Measurements from ENCODE around the gene ADAMTS17. TPM values are rescaled to one million over a fixed set of nuclear protein-coding genes. Genes with fewer than 3 reads are reported as not detected.

Gene ADAMTS17
- total RNA-seq, 4 donors from 2014 or later: 5.0 to 16.2 (median 11.6) TPM

GRCh38 chr15:99956820-99957641, 384.7 kb downstream of the ADAMTS17 start:
- intact Hi-C loops (cut with DNase I; ENCODE audit: low total_unique reads) (no loop called here), in situ Hi-C loops (cut with MboI; ENCODE audit: low sequenced_read_pairs in 4 of 4) (no loop called here)
- DNase-seq: no peak
- no peak overlapping the region for H3K27ac ChIP-seq
- TF ChIP-seq CTCF (IDR thresholded peaks at IDR 0.05 in 4 of 5, conservative IDR thresholded peaks at IDR 0.05 in 1 of 5) (no peak), POLR2A (IDR thresholded peaks at IDR 0.05) (no peak)
- H3K27me3 ChIP-seq: no peaks in the 10 kb centered on the region
- H3K9me3 ChIP-seq: no peaks in the 10 kb centered on the region
- no peak overlapping the region for H3K4me3 ChIP-seq
- ATAC-seq: no peak
- H3K36me3 ChIP-seq: no peaks in the 10 kb centered on the region
- no peaks in the 10 kb centered on the region for H3K4me1 ChIP-seq

GRCh38 chr15:99956022-99956775, 385.6 kb downstream of the ADAMTS17 start:
- ATAC-seq (no peak), DNase-seq (no peak)
- Histone ChIP-seq H3K9me3 (no peaks in the 10 kb centered on the region), H3K27ac (no peak overlapping the region), H3K36me3 (no peaks in the 10 kb centered on the region), H3K27me3 (no peaks in the 10 kb centered on the region), H3K4me3 (no peak overlapping the region), H3K4me1 (no peaks in the 10 kb centered on the region)
- no peak for TF ChIP-seq POLR2A (IDR thresholded peaks at IDR 0.05)
- no peak for TF ChIP-seq CTCF (IDR thresholded peaks at IDR 0.05 in 4 of 5, conservative IDR thresholded peaks at IDR 0.05 in 1 of 5)
- in situ Hi-C loops (cut with MboI; ENCODE audit: low sequenced_read_pairs in 4 of 4): no loop called here
- intact Hi-C loops (cut with DNase I; ENCODE audit: low total_unique reads): no loop called here

GRCh38 chr15:99955532-99955931, 386.2 kb downstream of the ADAMTS17 start:
- Histone ChIP-seq H3K27ac (no peak overlapping the region), H3K36me3 (no peaks in the 10 kb centered on the region), H3K9me3 (no peaks in the 10 kb centered on the region), H3K27me3 (no peaks in the 10 kb centered on the region), H3K4me1 (no peaks in the 10 kb centered on the region), H3K4me3 (no peak overlapping the region)
- ATAC-seq (no peak), DNase-seq (no peak)
- in situ Hi-C loops (cut with MboI; ENCODE audit: low sequenced_read_pairs in 4 of 4): no loop called here
- no peak for TF ChIP-seq POLR2A (IDR thresholded peaks at IDR 0.05)
- TF ChIP-seq CTCF (IDR thresholded peaks at IDR 0.05 in 4 of 5, conservative IDR thresholded peaks at IDR 0.05 in 1 of 5): no peak
- intact Hi-C loops (cut with DNase I; ENCODE audit: low total_unique reads): no loop called here

- TF ChIP-seq POLR2A (IDR thresholded peaks at IDR 0.05) (no peak), CTCF (IDR thresholded peaks at IDR 0.05 in 4 of 5, conservative IDR thresholded peaks at IDR 0.05 in 1 of 5) (no peak)
- no peaks in the 10 kb centered on the region for H3K9me3 ChIP-seq
- DNase-seq (no peak), ATAC-seq (no peak)
- in situ Hi-C loops (cut with MboI; ENCODE audit: low sequenced_read_pairs in 4 of 4): no loop called here
- H3K4me1 ChIP-seq: no peaks in the 10 kb centered on the region
- no peak overlapping the region for H3K4me3 ChIP-seq
- no peaks in the 10 kb centered on the region for H3K36me3 ChIP-seq
- H3K27me3 ChIP-seq: no peaks in the 10 kb centered on the region
- H3K27ac ChIP-seq: no peak overlapping the region
- intact Hi-C loops (cut with DNase I; ENCODE audit: low total_unique reads): no loop called here
Measured at GRCh38 chr15:99955181-99955525, 386.6 kb downstream of the ADAMTS17 start.
